SW 1271 (cell line): ENCODE measurements around the gene CMYA5.
"Not testable (repeated sequence)": the region's sequence is repeated elsewhere in the genome, so short reads cannot be mapped to it uniquely, and the experiment has no call there.

Source experiments
- DNase-seq, 2 experiments: peaks; one replicate each; lab custom pipeline; 2025; lab: John Stamatoyannopoulos, UW

Gene CMYA5

DNA sequence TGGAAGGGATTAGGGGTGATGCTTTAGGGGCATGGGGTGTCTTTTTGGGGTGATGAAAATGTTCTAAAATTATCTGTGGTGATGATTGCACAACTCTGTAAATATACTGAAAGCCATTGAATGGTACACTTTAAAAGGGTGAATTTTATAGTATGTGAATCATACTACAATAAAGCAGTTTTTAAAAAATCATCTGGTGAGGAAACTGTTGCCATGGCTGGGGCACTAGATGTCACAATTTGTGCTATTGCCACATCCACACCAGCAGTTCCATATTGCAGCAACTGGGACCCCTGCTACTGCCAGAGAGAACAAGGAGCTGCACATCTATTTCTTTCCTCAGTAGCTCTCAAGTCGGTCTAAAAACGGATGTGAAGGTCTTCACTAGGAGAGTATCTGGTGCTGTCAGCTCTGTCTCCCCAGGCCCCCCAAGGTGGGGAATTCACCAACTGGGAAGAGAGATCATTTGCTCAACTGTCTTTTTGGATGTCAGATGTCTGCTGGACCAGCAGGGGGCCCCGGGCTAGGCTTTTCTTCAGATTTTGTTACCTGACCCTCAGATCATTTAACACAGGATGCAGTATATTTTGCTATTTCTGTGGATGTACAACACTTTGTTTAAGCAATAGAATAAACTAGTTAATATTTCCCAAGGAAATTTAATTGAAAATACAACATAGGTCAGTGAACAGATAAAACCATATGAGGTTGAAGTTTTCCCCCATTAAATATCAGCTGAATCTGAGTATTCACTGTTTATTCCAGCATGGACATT lies 13.2 kb downstream of the CMYA5 start:
- no peak for DNase-seq

GRCh38 chr5:79703381-79703645 lies 13.7 kb downstream of the CMYA5 start:
- DNase-seq, result no peak

GRCh38 chr5:79704553-79704952 lies 14.9 kb downstream of the CMYA5 start:
- DNase-seq, result no peak

DNA sequence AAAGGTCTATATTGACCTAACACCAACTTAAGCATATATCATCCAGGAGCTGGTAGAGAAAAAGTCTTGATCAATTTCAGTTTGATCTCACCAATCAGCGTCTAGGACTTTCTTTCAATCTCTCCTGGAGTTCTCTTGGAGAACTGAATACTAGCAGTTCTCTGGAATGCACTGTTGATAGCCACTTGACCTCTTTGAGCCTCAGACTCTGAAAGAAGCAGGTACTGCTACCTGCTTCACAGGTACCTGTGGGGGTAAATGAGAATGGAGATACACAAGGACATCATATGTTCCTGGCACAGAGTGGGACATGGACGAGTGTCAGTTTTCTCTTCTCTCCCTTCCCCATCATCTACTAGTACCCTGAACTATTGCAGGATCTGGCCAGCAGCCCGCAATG lies 16.0 kb downstream of the CMYA5 start:
- no peak for DNase-seq

GRCh38 chr5:79706317-79706716 lies 16.7 kb downstream of the CMYA5 start:
- not testable (repeated sequence) for DNase-seq

GRCh38 chr5:79707535-79707934 lies 17.9 kb downstream of the CMYA5 start:
- DNase-seq, result no peak

- DNase-seq, result no peak
Observed at GRCh38 chr5:79712741-79713140, 23.1 kb downstream of the CMYA5 start.

GRCh38 chr5:79713727-79714126 lies 24.1 kb downstream of the CMYA5 start:
- DNase-seq, result no peak

- DNase-seq, result no peak
Observed at GRCh38 chr5:79716839-79717238, 27.2 kb downstream of the CMYA5 start.

DNA sequence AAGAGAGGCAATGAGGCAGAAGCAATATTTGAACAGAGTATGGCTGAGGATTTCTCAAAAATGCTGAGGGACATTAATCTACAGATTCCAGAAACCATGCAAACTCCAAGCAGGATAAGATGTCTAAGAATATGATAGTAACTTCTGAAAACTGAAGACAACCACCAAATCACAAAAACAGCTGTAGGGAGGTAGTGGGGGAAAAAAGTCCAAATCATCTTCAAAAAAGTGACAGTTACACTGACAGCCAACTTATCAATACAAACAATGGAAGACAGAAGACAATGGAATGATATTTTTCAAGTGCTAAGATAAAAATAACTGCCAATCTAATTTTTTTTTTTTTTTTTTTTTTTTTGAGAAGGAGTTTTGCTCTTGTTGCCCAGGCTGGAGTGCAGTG lies 30.5 kb downstream of the CMYA5 start:
- no peak for DNase-seq

DNA sequence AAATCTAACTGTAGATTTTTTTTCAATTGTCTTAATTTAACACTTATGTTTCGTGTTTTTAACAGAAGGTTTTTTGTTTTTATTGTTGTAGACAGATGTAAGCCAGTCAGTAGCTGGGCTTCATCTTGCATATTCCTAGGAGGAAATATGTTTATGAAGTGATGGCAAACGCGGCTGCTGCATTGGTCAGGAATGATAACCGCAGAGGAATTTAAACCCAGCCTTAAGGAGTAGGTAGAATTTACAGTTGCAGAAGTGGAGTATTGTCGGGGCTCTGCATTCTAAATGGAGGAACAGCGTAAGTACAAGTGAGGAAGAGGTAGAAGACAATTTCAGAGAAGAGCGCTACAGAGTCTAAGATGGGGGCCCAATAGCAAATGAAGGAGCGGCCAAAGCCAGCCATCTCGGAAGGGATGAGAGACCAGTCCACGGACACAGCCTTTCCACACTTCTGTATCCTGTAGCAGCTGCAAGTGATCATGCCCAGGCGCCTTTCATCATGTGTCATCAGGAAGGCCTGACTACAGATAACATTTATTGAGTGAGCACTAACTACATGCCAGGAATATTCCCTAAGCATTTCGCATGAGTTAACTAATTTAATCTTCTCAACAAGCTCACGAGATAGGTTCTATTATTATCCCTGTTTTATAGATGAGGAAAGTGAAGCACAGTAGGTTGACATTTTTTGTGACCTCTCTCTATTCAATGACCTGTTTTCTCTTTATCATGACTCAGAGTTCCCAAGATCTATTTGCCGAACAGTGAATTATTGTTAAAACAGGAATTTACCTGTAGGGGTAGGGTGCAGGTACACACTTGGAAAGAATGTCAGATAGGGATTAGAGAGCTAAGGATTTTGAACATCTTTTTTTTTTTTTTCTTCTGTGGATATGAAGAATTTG lies 38.1 kb downstream of the CMYA5 start:
- no peak for DNase-seq

DNA sequence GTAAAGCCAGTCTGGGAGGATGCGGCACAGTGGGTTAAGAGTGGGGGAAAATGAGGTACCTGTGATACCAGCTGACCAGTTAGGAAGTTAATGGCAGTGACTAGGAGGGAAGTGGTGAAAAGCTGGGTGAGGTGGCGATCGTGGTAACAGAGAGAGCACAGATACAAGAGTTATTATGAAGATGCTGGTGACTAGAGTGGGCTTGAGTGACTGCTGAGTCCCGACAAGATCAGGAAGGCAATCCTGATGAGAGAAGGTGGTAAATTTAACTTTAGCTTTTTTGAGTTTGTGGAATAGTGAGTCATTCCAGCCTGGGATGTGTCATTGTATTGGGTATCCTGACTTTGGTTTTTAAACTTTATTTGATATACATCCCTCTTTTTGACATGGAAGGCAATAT lies 38.8 kb downstream of the CMYA5 start:
- no peak for DNase-seq

GRCh38 chr5:79729679-79730078 lies 40.0 kb downstream of the CMYA5 start:
- no peak for DNase-seq

DNA sequence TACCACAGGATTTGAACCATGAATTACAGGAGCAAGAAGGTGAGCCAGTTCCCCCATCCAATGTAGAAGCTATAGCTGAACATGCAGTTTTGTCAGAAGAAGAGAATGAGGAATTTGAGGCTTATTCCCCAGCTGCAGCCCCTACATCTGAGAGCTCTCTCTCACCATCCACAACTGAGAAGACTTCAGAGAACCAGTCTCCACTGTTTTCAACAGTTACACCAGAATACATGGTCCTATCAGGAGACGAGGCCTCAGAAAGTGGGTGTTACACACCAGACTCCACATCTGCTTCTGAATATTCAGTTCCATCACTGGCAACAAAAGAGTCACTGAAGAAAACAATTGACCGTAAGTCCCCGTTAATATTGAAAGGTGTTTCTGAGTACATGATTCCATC lies 40.9 kb downstream of the CMYA5 start:
- DNase-seq, result no peak

DNA sequence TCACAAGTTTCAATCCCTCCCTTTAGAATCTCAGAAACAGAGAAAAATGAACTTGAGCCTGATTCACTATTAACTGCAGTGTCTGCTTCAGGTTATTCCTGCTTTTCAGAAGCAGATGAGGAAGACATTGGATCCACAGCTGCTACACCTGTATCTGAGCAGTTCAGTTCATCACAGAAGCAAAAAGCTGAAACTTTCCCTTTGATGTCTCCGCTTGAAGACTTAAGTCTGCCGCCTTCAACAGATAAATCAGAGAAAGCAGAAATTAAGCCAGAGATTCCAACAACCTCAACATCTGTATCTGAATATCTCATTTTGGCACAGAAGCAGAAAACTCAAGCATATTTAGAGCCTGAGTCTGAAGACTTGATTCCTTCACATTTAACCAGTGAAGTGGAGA lies 42.1 kb downstream of the CMYA5 start:
- DNase-seq, result no peak

- no peak for DNase-seq
Observed at GRCh38 chr5:79736528-79737514, 47.2 kb downstream of the CMYA5 start.

- DNase-seq, result no peak
Observed at GRCh38 chr5:79738349-79738748, 48.7 kb downstream of the CMYA5 start.

DNA sequence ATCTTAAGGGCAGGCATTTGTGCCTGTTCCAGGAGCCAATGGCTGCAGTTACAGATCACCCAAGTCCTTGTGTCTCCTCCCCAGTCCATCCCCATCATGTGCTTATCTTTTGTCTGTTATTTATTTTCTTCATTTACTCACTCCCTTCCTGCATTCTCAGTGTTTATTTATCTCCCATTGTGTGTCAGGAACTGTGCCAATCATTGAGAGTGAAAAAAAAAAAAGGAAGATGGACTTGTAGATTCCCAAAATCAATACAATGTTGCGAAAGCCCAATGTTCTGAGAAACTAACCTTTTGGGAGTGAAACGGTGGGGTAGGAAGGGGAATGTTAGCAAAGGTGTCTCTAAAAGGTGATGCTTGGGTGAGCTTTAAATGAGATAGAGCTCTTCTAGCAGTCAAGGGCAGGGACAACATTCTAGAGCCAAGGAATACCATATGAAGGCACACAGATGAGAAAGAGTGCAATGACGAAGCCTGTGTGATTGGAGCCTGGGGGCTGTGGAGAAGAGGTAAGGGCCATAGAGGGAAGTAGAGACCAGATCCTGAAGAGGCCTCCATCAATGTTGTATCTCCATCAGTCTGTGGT lies 53.0 kb downstream of the CMYA5 start:
- no peak for DNase-seq

DNA sequence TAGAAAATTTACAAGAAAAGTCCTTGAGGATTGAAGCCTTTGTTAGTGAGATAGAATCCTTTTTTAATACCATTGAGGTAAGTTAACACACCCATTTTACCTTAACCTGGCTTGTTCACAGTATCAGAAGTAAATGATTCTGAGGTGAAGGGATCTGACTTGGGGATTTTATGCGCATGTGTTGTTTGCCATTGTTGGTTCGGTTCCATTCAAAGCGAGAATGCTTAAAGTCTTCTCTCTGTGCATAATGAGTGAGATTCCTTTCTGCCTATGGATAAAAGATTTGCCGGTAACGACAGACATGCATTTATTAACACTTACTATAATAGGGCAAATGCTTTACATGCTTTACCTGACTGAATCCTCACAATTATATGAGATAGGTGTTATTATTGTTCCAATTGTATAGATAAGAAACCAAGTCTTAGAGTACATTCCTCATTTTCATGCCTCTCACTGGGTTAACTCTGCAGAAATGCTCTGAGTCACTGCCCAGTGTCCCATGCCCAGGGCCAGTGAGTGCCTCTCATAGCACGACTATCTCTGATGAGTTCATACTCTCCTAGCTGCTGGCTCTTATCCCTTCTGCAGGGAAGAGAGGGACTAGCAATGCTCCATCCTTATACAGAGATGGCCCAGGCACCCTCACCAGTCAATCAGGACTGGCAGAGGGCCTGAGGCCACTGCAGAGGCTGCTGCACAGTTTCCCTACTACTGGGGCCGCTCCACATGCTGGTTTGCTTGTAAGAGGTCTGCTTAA lies 54.4 kb downstream of the CMYA5 start:
- DNase-seq, result no peak

DNA sequence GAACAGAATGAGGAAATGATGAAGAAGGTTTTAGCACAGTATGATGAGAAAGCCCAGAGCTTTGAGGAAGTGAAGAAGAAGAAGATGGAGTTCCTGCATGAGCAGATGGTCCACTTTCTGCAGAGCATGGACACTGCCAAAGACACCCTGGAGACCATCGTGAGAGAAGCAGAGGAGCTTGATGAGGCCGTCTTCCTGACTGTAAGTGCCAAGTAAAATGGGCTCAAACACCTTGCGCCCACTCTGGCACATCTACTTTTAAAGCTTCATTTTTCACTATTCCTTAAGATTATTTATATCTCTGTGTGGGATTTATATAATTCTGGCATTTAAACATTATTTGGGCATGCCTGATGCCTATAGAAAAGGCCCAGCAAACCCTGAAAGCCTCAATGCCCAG lies 55.6 kb downstream of the CMYA5 start:
- DNase-seq, result no peak
